Measurements from ENCODE around the gene OR4D2. TPM values are rescaled to one million over a fixed set of nuclear protein-coding genes. Genes with fewer than 3 reads are reported as not detected.
"Not testable (repeated sequence)": the region's sequence is repeated elsewhere in the genome, so short reads cannot be mapped to it uniquely, and the experiment has no call there.

OR4D2 gene
- not detected for polyA plus RNA-seq (2012; ENCODE audit: insufficient read depth, insufficient read length)

- no peak for DNase-seq (ENCODE audit: low read depth, low spot score)
- H3K4me3 ChIP-seq (ENCODE audit: low read length), result no peak within 1 kb of the TSS
Measured at GRCh38 chr17:58166682-58167081, at the start of gene OR4D2. OR4D2 (plus strand) TSS chr17:58166982; CDS start chr17:58169656, 2,674 bp downstream.

GRCh38 chr17:58117382-58117781 lies 49.4 kb upstream of the OR4D2 start:
- H3K4me3 ChIP-seq (ENCODE audit: low read length), result no peak overlapping the region
- DNase-seq (ENCODE audit: low read depth, low spot score), result no peak

GRCh38 chr17:58119491-58119890 lies 47.3 kb upstream of the OR4D2 start:
- no peak for DNase-seq (ENCODE audit: low read depth, low spot score)
- H3K4me3 ChIP-seq (ENCODE audit: low read length), result no peak overlapping the region

GRCh38 chr17:58120195-58120822 lies 46.5 kb upstream of the OR4D2 start:
- H3K4me3 ChIP-seq (ENCODE audit: low read length), result no peak overlapping the region
- DNase-seq (ENCODE audit: low read depth, low spot score), result peak; percentile 77

- peak; percentile 57 for DNase-seq (ENCODE audit: low read depth, low spot score)
- H3K4me3 ChIP-seq (ENCODE audit: low read length), result no peak overlapping the region
Measured at GRCh38 chr17:58121925-58122324, 44.9 kb upstream of the OR4D2 start.

GRCh38 chr17:58127846-58128245 lies 38.9 kb upstream of the OR4D2 start:
- no peak for DNase-seq (ENCODE audit: low read depth, low spot score)
- H3K4me3 ChIP-seq (ENCODE audit: low read length), result no peak overlapping the region

GRCh38 chr17:58132697-58133096 lies 34.1 kb upstream of the OR4D2 start:
- not testable (repeated sequence) for H3K4me3 ChIP-seq (ENCODE audit: low read length); DNase-seq (ENCODE audit: low read depth, low spot score)

- no peak for DNase-seq (ENCODE audit: low read depth, low spot score)
- no peak overlapping the region for H3K4me3 ChIP-seq (ENCODE audit: low read length)
Measured at GRCh38 chr17:58136669-58137279, 30.0 kb upstream of the OR4D2 start.

GRCh38 chr17:58141505-58141904 lies 25.3 kb upstream of the OR4D2 start:
- H3K4me3 ChIP-seq (ENCODE audit: low read length), result no peak overlapping the region
- no peak for DNase-seq (ENCODE audit: low read depth, low spot score)

GRCh38 chr17:58143335-58143734 lies 23.4 kb upstream of the OR4D2 start:
- not testable (repeated sequence) for H3K4me3 ChIP-seq (ENCODE audit: low read length); DNase-seq (ENCODE audit: low read depth, low spot score)

- H3K4me3 ChIP-seq (ENCODE audit: low read length), result no peak overlapping the region
- no peak for DNase-seq (ENCODE audit: low read depth, low spot score)
Measured at GRCh38 chr17:58144801-58145200, 22.0 kb upstream of the OR4D2 start.

- H3K4me3 ChIP-seq (ENCODE audit: low read length), result no peak within 1 kb of the TSS
- DNase-seq (ENCODE audit: low read depth, low spot score), result no peak
Measured at GRCh38 chr17:58147930-58148434, 18.8 kb upstream of the OR4D2 start, which contains the start of gene OR4D1. OR4D1 (plus strand) TSS chr17:58148384; CDS start chr17:58155154, 6,770 bp downstream.

GRCh38 chr17:58148609-58149008 lies 18.2 kb upstream of the OR4D2 start:
- no peak for DNase-seq (ENCODE audit: low read depth, low spot score)
- H3K4me3 ChIP-seq (ENCODE audit: low read length), result no peak overlapping the region

GRCh38 chr17:58150394-58150793 lies 16.4 kb upstream of the OR4D2 start:
- DNase-seq (ENCODE audit: low read depth, low spot score), result no peak
- no peak overlapping the region for H3K4me3 ChIP-seq (ENCODE audit: low read length)

- peak; percentile 96 for DNase-seq (ENCODE audit: low read depth, low spot score)
Measured at GRCh38 chr17:58153046-58153445, 13.7 kb upstream of the OR4D2 start.

GRCh38 chr17:58153671-58154070 lies 13.1 kb upstream of the OR4D2 start:
- H3K4me3 ChIP-seq (ENCODE audit: low read length), result no peak overlapping the region
- no peak for DNase-seq (ENCODE audit: low read depth, low spot score)

More at GRCh38 chr17:58153046-58153445, 13.7 kb upstream of the OR4D2 start:
- H3K4me3 ChIP-seq (ENCODE audit: low read length), result no peak overlapping the region

GRCh38 chr17:58156839-58157803 lies 9.7 kb upstream of the OR4D2 start:
- no peak for DNase-seq (ENCODE audit: low read depth, low spot score)
- H3K4me3 ChIP-seq (ENCODE audit: low read length), result no peak overlapping the region

GRCh38 chr17:58158181-58158580 lies 8.6 kb upstream of the OR4D2 start:
- no peak overlapping the region for H3K4me3 ChIP-seq (ENCODE audit: low read length)
- DNase-seq (ENCODE audit: low read depth, low spot score), result no peak

GRCh38 chr17:58161566-58161965 lies 5.2 kb upstream of the OR4D2 start:
- DNase-seq (ENCODE audit: low read depth, low spot score), result no peak
- H3K4me3 ChIP-seq (ENCODE audit: low read length), result no peak overlapping the region

Measured in Jurkat, Clone E6-1 (cell line).